ENCODE data around the gene TMEM8B. TPM values are rescaled to one million over a fixed set of nuclear protein-coding genes. Genes with fewer than 3 reads are reported as not detected.

The TMEM8B gene
- polyA plus RNA-seq, 3 donors, result 2.6 to 11.6 (median 3.8) TPM

DNA sequence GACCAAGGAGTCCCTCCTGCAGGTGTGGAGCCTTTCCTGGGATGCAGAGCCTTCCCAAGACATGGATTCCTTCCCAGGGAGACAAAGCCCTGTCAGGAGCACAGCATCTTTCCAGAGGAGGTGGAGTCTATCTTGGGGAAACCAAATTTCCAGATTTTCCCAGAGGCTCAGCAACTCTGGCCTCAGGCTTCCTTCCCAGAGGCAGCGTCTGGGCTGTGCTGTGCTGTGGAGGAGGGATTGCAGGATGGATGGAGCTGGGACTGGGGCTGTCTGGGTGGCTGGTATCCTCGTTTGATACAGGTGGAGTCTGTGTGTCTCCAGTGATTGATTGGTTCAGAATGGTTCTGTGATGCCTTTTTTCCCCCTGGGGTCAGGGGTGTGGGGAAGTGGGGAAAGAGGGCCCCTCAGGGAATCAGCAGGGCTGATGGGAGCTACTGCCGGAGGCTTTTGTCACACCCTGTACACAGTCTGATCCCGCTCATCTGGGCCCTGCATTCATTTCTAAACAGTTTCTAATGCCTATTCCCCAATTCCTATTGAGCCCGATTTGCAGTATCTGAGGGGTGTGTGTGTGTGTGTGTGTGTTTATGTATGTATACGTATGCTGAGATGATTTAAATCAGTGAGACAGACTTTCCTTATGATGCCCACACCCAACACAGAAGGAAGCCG lies 25.2 kb downstream of the TMEM8B start:
- DNase-seq, result no peak

GRCh38 chr9:35856206-35856605 lies 27.2 kb downstream of the TMEM8B start:
- Mint-ChIP-seq H3K36me3 (peaks cover 0 to 6% of the 10 kb centered on the region in 2 donors), H3K27ac (no peak overlapping the region), H3K9me3 (peaks cover 0 to 4% (median 0%) of the 10 kb centered on the region in 7 donors), H3K27me3 (ENCODE audit: low read depth in 3 of 3) (peaks cover 57 to 71% (median 57%) of the 10 kb centered on the region in 3 donors), H3K4me3 (peak overlapping the region in 1 of 2 donors; percentile 0), H3K4me1 (peaks cover 22% of the 10 kb centered on the region)
- DNase-seq, result no peak
- Histone ChIP-seq H3K9ac (ENCODE audit: insufficient read depth, low read length, poor library complexity, severe bottlenecking) (no peak overlapping the region), H2AFZ (ENCODE audit: insufficient read depth, low read depth, low read length, poor library complexity, severe bottlenecking) (no peak overlapping the region), H3K27ac (ENCODE audit: low read depth in 1 of 2, low read length in 2 of 2) (no peak overlapping the region), H3K79me2 (ENCODE audit: insufficient read depth, low read length) (no peaks in the 10 kb centered on the region), H3K36me3 (replicated peaks in 1 of 2; ENCODE audit: control insufficient read depth in 1 of 2, insufficient read depth in 2 of 2, low read length in 2 of 2) (no peaks in the 10 kb centered on the region), H3K4me1 (ENCODE audit: control insufficient read depth in 1 of 2, insufficient read depth in 2 of 2, low read length in 2 of 2) (peaks cover 4 to 19% of the 10 kb centered on the region in 2 donors), H3K4me3 (replicated peaks in 1 of 3; ENCODE audit: low read depth in 2 of 3, low read length in 3 of 3) (no peak overlapping the region), H3K9me3 (replicated peaks in 1 of 2; ENCODE audit: control insufficient read depth in 1 of 2, insufficient read depth in 1 of 2, low read length in 2 of 2) (no peaks in the 10 kb centered on the region), H3K4me2 (replicated peaks; ENCODE audit: extremely low read depth, low read length, poor library complexity, severe bottlenecking) (no peak overlapping the region), H3K27me3 (ENCODE audit: control insufficient read depth in 2 of 2, insufficient read depth in 2 of 2, low read length in 2 of 2) (peaks cover 11 to 62% of the 10 kb centered on the region in 2 donors), H4K20me1 (ENCODE audit: insufficient read depth, low read length) (no peaks in the 10 kb centered on the region)
- TF ChIP-seq, protein P1, sequence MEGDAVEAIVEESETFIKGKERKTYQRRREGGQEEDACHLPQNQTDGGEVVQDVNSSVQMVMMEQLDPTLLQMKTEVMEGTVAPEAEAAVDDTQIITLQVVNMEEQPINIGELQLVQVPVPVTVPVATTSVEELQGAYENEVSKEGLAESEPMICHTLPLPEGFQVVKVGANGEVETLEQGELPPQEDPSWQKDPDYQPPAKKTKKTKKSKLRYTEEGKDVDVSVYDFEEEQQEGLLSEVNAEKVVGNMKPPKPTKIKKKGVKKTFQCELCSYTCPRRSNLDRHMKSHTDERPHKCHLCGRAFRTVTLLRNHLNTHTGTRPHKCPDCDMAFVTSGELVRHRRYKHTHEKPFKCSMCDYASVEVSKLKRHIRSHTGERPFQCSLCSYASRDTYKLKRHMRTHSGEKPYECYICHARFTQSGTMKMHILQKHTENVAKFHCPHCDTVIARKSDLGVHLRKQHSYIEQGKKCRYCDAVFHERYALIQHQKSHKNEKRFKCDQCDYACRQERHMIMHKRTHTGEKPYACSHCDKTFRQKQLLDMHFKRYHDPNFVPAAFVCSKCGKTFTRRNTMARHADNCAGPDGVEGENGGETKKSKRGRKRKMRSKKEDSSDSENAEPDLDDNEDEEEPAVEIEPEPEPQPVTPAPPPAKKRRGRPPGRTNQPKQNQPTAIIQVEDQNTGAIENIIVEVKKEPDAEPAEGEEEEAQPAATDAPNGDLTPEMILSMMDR (IDR thresholded peaks at IDR 0.05), result no peak
- 82% methylated on average over 3 of the region's 3 CpGs for WGBS (ENCODE audit: insufficient coverage)
- intact Hi-C loops (cut with micrococcal nuclease), result loop anchor here in 1 of 2 donors (10.0 kb wide), 1 partner anchor 59 kb away; no protein-coding TSS in a partner anchor

More for the DNA sequence above, 25.2 kb downstream of the TMEM8B start:
- Mint-ChIP-seq H3K27me3 (ENCODE audit: low read depth in 3 of 3) (peaks cover 56 to 70% (median 62%) of the 10 kb centered on the region in 3 donors), H3K9me3 (peaks cover 0 to 4% (median 0%) of the 10 kb centered on the region in 7 donors), H3K36me3 (peaks cover 4 to 9% of the 10 kb centered on the region in 2 donors), H3K4me1 (peaks cover 18% of the 10 kb centered on the region), H3K27ac (no peak overlapping the region), H3K4me3 (peak overlapping the region in 1 of 2 donors; percentile 12)
- Histone ChIP-seq H3K4me2 (replicated peaks; ENCODE audit: extremely low read depth, low read length, poor library complexity, severe bottlenecking) (no peak overlapping the region), H2AFZ (ENCODE audit: insufficient read depth, low read depth, low read length, poor library complexity, severe bottlenecking) (no peak overlapping the region), H3K27me3 (ENCODE audit: control insufficient read depth in 2 of 2, insufficient read depth in 2 of 2, low read length in 2 of 2) (peaks cover 12 to 65% of the 10 kb centered on the region in 2 donors), H3K9me3 (replicated peaks in 1 of 2; ENCODE audit: control insufficient read depth in 1 of 2, insufficient read depth in 1 of 2, low read length in 2 of 2) (no peaks in the 10 kb centered on the region), H4K20me1 (ENCODE audit: insufficient read depth, low read length) (no peaks in the 10 kb centered on the region), H3K79me2 (ENCODE audit: insufficient read depth, low read length) (no peaks in the 10 kb centered on the region), H3K9ac (ENCODE audit: insufficient read depth, low read length, poor library complexity, severe bottlenecking) (no peak overlapping the region), H3K36me3 (replicated peaks in 1 of 2; ENCODE audit: control insufficient read depth in 1 of 2, insufficient read depth in 2 of 2, low read length in 2 of 2) (no peaks in the 10 kb centered on the region), H3K27ac (ENCODE audit: low read depth in 1 of 2, low read length in 2 of 2) (no peak overlapping the region), H3K4me3 (replicated peaks in 1 of 3; ENCODE audit: low read depth in 2 of 3, low read length in 3 of 3) (no peak overlapping the region), H3K4me1 (ENCODE audit: control insufficient read depth in 1 of 2, insufficient read depth in 2 of 2, low read length in 2 of 2) (peaks cover 4 to 16% of the 10 kb centered on the region in 2 donors)
- WGBS (ENCODE audit: insufficient coverage), result 93% methylated on average over 2 of the region's 7 CpGs
- intact Hi-C loops (cut with micrococcal nuclease), result loop anchor here in 1 of 2 donors (10.0 kb wide), 1 partner anchor 61 kb away; no protein-coding TSS in a partner anchor
- TF ChIP-seq, protein P1 (IDR thresholded peaks at IDR 0.05), result no peak
